Endothelial cell of coronary artery (primary cell): ENCODE data around the gene PRELP. TPM values are rescaled to one million over a fixed set of nuclear protein-coding genes. Genes with fewer than 3 reads are reported as not detected.

ENCODE experiments used
- total RNA-seq: library from RNA; depleted of rRNA; stranded (reverse); fragments of >200 nt; gene quantifications from 2 replicates; pipeline ENCODE4 v1.2.3, GENCODE V29; 2014

PRELP gene
- under 0.01 TPM in 1 of 2 replicates, not detected in the other for total RNA-seq

DNA sequence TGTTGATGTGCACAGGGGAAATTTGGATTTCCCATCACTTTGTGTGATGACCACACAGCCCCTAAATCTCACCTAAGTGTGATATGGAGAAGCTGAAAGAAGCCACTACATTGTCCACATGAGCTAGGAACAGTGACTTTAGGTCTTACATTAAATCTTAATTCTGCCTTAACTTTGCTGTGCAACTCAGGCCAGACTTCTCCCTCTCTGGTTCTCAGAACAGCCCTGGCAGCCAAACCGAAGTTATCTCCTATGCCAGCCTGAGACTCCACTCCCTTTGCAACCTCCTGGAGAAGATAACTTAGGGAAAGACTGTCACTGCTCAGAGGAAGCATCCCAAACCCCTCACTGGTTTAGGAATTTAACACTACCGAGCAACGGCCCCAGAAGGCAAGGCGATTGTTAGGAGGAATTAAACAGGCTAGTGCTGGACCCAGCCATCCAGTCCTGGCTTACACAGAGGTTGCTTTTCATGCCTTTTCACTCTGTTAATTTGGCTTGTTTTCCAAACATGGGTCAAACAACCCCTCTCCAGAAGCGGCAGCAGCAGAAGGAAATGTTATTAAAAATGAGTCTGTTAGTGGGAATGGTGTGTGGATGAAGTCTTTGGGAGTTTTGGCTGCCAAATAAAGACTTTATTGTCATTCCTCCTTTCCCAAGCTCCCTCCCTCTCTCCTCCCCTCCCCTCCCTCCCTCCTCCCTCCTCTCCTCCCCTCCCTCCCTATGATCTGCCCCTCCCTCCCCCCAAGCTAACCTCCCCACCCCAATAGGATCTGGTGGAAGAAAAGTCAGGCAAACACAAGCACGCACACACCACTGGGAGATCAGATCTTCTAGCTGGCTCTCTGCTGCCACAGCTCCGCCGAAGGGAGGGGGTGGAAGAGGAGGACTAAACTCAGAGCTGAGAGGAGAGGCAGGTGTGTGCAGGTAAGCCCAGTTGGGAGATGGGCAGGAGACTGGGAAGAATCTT is at the start of gene PRELP:
TSS of gene PRELP (plus strand) at position 795 of the 970 bp plus-strand sequence. CDS start 7,379 bp downstream, outside the sequence.

DNA sequence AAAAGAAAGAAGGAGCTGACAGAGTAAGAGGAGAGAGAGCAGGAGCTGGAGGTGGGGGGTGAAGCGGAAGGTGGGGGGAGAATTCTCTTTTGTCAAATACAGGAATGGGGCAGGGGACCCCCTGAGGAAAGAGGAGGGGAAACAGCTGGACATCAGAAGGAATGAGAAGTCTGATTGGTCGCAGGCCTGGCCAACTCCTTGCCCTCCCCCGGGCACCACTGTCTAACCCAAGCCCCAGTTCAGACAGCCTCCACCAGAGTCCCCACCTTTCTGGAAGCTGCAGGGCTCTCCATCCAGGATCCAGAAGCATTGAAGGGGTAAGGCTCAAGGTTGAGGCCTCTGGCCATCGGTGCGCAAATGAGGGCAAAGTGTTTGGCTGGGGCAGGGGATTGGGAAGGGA is 18.3 kb downstream of the PRELP start, which contains the start of gene OPTC:
TSS of gene OPTC (plus strand) at position 253 of the 400 bp plus-strand sequence. CDS start 1,853 bp downstream, outside the sequence.

Other genes with a start within 250 kb of the PRELP start
- not detected in 2 replicates for gene CHIT1, start 246.1 kb upstream of the PRELP start, total RNA-seq
- gene BTG2, start 170.3 kb upstream of the PRELP start, total RNA-seq: 33.4 and 39.1 TPM in 2 replicates
- 0.47 TPM in 1 of 2 replicates, not detected in the other for gene FMOD, start 124.7 kb upstream of the PRELP start, total RNA-seq
- not detected in 2 replicates for gene OPTC, start 18.3 kb downstream of the PRELP start, total RNA-seq
- gene ATP2B4, start 151.0 kb downstream of the PRELP start, total RNA-seq: 106 and 127 TPM in 2 replicates